ENCODE measurements around the gene SOBP.

GRCh38 chr6:107689190-107689589, 199.3 kb downstream of the SOBP start:
- no peak for TF ChIP-seq CTCF (IDR thresholded peaks at IDR 0.05; ENCODE audit: low read depth, low read length)
- TF ChIP-seq EZH2phosphoT487 (IDR thresholded peaks at IDR 0.05; ENCODE audit: low read depth), result no peak
